GM21786 (cell line): ENCODE results near the gene ZNF207.
"Not testable (repeated sequence)": the region's sequence is repeated elsewhere in the genome, so short reads cannot be mapped to it uniquely, and the experiment has no call there.

Experiments
- ATAC-seq: cut with Tn5 transposase; IDR thresholded peaks from one replicate; pipeline ENCODE4 v1.9.1; 2021; ENCODE audit not compliant: unreplicated experiment

Gene ZNF207

DNA sequence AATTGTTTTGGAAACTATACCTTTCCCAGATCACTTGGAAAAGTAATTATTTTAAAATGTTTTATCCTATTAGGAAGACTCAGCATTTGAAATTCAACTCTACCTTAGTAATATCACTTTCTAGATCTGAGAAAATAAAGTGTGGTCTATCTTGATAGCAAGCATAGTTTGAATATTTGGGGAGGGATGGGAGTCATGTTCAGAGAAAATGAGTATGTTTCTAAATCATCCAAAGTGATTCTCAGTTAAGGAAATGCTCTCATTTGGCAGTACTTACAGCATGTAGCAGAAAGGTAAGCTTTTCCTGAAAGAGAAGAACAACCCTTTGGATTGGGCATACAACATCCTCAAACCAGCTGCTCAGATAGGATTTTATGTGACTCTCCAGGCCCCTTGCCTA, 14.9 kb upstream of the ZNF207 start:
- no peak for ATAC-seq

DNA sequence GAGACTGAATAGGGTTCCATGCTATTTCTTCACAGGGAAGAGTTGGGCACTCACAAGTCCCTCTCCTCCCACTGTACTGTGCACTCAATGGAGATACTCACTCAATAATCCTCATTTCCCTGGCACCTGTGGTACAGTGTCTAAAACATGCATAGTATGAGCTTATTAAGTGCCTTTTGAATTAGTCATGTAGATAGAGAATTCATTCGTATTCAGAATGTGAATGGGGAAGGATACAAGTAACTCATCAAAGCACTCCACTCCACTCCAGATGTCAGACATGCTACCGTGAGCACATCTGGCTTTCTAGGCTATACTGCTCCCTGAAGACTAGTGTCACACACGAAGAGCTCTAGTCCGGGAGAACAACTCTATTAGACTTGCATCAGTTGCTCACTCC, 14.3 kb upstream of the ZNF207 start:
- no peak for ATAC-seq

DNA sequence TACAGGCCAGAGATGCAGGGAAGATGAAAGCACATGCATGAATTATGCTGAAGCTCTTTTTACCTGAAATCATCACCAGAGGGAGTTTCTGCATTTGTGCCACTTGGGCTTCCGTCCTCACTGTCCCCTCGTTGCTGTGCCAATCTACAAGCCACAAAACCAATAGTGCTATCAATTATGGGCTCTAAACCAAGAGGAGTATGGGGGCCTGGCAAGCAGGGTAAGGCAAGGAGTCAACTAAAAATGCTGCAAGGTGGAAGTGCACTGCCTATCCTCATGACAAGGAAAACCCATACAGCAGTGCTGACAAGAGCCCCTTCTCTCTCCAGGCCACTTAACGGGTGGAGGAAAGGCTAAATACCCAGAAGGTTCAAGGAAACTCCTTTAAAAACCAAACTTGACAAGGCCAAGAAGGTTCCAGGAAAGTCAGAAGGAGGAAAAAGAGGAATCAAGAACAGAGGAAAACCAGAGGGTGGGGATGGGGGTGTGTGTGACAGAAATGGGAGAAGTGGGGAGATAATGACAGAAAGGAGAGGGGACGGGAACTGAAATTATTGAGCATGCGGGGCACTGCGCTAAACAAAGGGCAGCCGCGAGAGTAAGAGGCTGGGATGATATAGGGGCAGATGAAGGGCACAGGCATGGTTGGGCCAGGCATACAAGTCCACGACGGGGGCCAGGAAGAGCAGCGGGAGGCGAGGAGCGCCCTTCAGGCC, 8.7 kb upstream of the ZNF207 start:
- no peak for ATAC-seq

DNA sequence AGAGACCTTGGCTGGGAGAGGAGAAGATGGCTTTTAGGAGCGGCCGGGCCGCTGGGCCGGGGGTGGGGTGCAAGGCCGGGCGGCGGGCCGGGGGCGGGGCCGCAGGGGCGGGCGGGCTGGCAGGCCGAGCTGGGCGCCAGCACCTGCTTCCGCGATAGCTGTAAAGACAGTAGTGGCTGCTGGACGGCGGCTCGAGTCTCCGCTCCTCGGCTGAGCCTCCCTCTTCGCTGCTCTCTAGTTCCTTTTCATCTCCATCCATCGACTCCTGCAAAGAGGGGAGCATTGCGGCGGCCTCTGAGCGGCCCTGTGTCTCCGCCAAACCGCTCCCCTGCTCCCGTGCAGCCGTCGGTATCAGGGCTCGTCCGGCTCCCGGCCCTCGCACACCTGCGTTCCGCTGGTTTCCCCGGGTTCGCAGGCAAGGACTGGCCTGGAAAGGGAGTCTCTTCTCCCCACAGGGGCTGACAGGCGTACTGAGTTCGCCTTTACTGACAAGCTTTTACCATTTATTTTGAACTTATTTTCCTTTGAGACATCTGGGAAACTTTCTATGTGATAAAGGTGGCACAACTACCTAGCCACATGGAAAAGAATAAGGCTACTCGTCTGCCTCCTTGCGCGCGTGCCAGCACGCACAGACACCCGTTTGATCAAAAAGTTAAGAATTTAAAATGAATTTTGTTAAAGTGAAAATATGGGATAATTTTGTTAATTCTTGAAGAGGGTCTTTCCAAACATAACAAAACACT, 7.9 kb upstream of the ZNF207 start, which contains the start of gene C17orf75:
TSS of gene C17orf75 (minus strand) at position 317 of the 746 bp plus-strand sequence. CDS start at position 283, 34 bp downstream.
- peak; percentile 83 for ATAC-seq

DNA sequence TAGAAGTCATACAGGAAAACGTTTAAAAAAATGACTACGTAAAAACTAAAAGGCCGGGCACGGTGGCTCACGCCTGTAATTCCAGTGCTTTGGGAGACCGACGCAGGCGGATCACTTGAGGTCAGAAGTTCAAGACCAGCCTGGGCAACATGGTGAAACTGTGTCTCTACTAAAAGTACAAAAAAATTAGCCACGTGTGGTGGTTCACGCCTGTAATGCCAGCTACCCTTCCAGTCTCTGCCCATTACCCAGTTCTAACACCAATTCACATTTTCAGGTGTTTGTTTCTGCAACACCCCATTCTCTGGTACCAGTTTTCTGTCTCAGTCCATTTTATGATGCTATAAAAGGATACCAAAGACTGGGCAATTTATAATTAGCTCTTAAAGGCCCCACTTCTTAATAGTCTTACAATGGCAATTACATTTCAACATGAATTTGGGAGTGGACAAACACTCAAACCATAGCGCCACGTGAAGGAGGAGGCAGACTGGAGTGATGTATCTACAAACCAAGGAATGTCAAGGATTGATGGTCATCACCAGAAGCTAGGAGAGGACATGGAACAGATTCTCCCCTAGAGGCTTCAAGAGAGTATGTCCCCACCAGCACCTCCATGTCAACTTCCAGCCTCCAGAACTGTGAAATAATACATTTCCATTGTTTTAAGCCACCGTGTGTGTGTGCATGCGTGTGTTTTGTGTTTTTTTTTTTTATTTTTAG, 7.2 kb upstream of the ZNF207 start:
- ATAC-seq = no peak

DNA sequence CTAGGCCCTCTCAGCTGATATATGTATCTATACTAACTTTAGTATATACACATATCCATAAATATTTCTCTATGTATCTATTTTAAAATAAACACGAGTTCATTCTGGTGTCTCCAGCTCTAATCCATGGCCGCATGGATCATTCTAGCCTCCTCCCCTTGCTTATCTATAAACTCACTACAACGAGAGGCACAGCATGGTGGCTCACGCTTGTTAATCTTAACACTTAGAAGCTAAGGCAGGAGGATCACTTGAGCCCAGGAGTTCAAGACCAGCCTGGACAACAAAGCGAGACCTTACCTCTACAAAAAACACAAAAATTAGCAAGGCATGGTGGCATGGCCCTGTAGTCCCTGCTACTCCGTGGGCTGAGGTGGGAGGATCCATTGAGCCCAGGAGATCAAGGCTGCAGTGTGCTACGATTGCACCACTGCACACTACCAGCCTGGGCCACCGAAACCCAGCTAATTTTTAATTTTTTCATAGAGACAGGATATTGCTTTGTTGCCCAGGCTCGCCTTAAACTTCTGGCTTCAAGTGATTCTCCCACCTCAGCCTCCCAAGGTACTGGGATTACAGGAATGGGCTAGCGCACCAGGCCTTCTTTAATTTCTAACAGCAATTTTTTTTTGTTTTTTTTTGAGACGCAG, 3.9 kb upstream of the ZNF207 start:
- ATAC-seq = no peak

DNA sequence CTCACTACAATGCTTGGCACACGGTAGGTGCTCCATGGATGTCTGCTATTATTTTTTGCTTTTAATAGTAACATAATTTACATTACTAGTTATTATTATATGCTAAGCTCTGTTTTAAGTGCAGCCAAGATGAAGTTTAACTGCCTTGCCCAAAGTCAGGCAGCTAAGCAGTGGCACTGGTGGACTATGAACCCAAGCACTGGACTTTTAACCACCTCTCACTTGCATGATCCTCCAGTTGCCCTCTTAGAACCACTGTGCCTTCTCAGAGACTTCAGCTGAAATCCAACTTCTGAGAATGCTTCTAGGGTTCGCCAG, 1.5 kb upstream of the ZNF207 start:
- no peak for ATAC-seq

DNA sequence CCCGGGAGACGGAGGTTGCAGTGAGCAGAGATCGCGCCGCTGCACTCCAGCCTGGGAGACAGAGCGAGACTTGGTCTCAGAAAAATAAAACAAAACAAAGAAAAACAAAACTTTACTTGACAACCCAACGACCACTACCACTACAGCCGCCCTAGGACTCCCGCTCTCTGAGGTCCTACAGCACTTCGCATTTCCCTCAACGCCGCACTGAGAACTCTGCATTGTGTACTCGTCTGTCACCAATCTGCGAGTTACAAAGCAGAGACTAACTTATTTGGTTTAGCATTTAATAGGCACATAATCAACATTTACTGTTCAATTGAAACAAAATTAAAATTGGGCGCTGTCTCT, 479 bp upstream of the ZNF207 start:
- no peak for ATAC-seq

DNA sequence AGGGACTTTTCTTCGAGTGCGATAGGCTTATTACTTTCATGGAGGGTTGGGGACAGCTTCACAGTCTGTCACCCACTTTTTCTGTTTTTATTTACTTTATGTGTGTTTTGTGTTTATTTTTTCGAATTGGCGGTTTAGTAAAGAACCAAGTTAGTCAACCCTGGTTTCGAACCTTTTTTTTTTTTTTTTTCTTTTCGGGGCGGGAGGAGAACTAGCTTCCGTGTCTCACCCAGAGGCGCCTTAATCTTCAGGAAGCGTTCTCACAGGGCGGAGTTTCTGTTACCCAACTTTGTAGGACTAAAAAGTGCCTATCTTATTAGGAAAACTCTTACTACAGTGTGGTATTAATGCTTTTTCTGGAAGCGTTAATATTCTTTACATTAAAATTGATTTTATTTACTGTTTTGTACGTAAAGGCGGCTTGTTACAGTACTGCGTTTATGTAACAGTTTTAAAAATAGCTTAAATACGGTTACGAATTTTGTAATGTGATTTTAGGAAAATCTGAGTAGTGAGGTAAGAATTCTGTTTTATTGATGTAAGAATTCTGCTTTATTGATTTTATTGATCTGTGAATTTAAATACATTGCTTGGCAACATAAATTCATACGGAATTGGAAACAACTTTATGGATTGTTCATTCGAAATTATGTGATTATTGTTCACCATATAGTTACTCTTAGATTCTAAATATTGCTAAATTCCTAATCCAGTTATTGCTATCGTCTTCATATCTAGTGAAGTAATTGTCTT, 885 bp downstream of the ZNF207 start:
- ATAC-seq = peak; percentile 14

DNA sequence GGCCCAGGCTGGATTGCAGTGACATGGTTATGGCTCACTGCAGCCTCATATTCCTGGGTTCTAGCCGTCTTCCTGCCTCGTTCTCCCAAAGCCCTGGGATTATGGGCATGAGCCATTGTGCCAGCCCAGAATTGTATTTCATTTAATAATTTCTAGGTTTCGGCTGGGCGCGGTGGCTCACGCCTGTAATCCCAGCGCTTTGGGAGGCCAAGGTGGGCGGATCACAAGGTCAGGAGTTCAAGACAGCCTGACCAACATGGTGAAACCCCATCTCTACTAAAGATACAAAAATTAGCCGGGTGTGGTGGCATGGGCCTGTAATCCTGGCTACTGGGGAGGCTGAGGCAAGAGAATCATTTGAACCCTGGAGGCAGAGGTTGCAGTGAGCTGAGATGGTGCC, 2.8 kb downstream of the ZNF207 start:
- not testable (repeated sequence) for ATAC-seq

DNA sequence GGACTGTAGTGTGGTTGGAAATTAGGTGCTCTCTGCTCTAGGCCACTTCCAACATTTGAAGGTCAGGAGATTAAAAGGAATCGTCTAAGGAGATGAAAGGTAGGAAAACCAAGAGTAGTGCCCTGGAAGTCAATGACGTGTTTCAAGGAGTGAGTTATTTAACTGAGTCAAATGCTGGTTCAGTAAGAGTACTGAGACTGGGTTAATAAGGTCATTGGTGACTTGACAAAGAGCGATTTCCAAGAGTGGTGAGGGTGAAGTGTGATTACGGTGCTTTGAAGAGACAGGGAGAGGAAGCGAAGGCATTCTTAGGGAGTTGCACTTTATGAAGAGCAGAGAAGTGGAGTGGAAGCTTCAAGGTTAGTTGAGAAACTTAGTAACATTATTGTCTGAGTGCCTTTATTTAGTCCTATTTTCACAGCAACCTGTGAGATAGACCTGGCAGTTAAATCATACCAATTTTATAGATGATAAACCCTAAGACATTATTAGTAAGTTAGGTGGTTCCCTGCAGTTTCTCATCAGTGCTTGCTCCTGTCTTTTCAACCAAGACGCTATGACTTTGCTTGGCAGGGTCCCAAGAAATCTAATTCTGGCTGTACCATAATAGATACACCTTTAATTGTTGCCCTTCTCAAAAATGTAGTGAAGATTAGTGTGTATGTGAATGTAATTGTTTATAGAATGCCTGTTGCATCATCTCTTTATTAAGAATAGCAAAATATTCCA, 5.9 kb downstream of the ZNF207 start:
- ATAC-seq = no peak

DNA sequence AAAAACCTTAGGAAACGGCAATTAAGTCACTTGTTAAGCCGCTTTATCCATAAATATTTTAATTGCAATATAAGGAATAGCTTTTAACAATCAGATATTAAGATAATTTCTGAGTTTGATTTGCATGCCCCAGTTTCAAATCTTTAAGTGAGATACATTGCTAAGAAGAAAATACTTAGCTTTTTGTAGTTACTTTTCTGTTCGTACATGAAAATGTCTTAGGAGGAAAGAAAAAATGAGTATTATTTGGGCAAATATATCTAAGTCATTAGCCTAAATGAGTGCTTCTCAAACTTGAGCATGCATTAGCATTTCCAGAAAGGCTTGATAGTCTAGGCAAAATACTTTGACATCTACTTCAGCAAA, 6.4 kb downstream of the ZNF207 start:
- ATAC-seq = no peak

DNA sequence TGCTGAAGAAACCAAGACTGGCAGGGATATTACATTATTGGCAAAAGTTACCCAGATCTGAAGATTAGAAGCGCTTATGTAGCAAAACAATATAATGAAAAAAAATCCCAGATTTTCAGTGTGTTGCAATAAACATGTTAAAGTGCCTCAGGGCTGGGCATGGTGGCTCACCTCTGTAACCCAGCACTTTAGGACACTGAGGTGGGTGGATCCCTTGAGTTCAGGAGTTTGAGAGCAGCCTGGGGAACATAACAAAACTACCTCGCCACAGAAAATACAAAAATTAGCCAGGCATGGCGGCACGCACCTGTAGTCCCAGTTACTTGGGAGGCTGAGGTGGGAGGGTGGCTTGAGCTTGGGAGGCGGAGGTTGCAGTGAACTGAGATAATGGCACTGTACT, 6.8 kb downstream of the ZNF207 start:
- ATAC-seq = no peak

DNA sequence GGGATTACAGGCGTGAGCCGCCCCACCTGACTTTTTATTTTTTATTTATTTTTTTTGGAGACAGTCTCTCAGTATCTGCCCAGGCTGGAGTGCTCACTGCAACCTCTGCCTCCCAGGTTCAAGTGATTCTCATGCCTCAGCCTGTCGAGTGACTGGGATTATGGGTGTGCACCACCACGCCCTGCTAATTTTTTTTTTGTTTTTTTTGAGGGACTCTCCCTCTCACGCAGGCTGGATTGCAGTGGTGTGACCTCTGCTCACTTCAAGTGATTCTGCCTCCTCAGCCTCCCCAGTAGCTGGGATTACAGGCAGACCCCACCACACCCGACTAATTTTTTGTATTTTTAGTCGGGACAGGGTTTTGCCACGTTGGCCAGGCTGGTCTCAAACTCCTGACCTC, 7.7 kb downstream of the ZNF207 start:
- no peak for ATAC-seq

DNA sequence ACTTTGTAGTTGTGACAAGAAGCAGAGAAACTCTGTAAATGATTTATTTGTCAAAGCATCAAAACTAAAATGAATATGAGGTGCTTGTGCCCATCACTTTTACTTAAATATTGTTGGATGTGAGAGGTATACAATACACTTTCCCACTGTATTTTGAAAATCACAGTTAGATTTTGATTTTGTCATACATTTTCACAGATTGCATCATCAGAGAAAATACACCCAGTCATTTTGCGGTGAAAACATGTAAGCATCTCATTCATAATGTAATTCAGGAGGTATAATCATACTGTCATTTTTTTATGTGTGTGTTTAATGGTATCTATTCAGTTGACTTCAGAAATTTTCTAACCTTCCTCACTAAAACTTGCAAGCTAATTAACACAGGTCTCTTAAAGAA, 11.3 kb downstream of the ZNF207 start:
- ATAC-seq = no peak

DNA sequence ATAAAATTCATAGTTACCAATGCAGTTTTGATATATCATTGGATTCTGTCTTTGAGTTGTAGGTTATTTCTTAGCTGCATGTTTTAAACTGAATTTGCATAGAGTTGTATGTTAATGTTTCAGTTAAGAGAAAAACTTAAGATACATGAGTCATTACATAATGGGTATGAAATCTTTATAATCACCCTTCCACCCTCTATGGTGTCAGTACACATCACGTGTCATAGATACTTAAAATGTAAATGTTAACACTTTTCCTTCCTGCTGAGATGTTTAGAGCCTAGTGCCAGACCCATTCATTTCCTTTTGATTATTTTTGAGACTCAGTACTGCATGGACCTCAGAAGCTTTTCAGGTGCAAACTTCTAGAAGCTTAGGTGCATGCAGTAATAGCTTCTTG, 20.5 kb downstream of the ZNF207 start:
- no peak for ATAC-seq

DNA sequence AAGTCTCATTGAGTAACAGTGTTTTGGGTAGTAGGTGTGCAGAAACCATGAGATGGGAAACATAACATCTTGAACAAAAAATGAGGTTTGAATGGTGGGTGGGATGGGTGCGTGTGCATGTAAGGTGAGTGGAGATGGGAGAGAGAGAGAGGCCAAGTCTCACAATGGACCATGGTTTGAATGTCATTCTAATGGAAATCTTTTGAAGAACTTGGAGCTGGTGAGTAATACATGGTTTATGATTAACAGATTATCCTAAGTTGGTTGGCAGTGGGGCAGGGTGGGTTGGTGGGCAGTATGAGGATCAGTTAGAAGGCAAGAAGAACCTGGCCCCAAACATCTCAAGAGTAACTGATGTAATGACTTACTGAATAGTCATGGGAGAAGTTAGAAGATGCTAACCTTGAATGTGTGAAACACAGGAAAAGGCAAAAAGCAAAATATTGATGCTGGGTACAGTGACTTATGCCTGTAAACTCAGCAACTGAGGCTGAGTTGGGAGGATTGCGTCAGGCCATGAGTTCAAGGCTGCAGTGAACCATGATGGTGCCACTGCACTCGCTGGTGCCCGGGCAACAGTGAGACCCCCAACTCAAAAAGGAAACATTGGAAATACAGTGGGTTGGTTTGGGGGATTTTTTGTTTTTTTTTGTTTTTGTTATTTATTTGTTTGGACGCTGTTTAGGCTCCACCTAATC, 32.7 kb downstream of the ZNF207 start:
- no peak for ATAC-seq

DNA sequence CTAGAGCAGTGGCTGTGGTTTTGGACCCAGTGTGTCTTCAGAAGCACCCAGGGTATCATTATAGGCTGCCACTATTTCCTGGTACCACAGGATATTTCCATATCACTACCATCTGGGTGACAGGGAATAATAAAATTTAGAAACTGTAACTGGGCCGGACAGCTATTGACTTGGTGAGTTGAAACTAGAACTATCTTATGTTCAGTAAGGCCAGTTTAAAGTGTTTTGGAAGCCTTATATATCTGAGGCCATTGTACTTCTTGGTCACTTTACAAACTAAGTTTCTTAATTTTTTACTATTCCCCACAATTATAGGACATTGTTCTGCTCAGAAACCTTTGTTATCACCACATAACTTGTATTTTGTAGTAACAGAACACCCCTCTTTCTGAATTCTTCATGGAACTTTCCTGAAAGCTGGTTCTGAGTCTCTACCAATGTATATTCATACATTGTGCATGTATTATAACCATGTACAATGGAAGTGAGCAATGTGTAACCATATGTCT, 34.0 kb downstream of the ZNF207 start:
- ATAC-seq = no peak

DNA sequence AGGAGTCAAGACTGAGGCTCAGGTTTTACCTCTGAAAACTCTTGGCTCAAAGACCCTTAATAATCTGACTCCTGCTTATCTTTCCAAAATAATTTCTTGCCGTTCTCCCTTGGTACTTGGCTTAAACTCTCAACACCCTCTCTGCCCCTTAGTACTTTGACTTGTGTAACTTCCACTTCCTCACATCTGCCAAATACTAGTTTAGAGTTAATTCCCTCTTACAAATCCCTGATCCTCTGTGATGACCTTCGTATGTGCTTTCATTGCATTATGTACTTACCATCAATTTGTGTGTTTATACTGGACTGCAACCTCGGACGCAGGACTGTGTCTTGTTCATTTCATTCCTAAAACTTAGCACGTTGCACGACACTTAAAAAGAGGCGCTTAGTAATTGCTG, 35.2 kb downstream of the ZNF207 start:
- ATAC-seq = no peak

DNA sequence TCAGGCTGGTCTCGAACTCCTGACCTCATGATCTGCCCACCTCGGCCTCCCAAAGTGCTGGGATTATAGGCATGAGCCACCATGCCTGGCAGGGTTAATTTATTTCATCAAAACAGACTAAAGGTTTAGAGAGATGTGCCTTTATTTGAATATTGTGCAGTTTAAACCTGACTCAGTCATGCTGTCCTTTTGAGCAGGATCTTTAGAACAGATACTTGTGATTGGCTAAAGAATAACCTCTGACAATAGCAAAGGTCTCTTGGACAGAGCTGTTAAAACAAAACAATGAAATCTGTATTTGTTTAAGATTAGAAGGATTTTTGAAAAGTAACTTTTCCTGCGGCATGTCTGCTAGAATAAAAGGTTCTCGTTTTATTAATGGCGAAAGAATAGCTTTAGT, 36.0 kb downstream of the ZNF207 start:
- ATAC-seq = no peak
